ENCODE data around the gene PAIP2B. TPM values are rescaled to one million over a fixed set of nuclear protein-coding genes. Genes with fewer than 3 reads are reported as not detected.
A peak's percentile ranks its signal among the peaks of the same experiment; 100 is the strongest.
"Not testable (repeated sequence)": the region's sequence is repeated elsewhere in the genome, so short reads cannot be mapped to it uniquely, and the experiment has no call there.

The PAIP2B gene
- total RNA-seq, 2 donors from 2014 or later: 15.1 to 20.5 TPM

DNA sequence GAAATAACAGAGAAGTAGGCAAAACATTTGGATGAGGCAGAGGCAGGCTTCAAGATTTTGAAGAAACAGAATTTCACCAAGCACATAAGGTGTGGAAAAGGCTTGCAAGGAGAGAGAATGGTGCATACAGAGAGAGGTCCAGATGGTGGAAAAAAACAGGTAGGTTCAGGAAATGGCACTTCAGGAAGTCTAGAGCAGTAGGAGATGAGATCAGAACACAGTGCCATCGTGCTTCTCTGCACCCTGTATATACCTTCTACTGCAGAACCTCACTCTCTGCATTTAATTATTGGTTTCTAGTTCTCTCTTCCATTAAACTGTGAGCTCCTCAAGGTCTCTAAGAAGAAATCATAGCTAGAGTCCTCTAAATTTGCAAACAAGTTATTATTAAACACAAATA, 2.4 kb downstream of the PAIP2B start:
- ATAC-seq (no peak), DNase-seq (no peak)
- intact Hi-C loops (cut with DNase I): loop anchor here (1.0 to 10.0 kb wide), 2 partner anchors 50 to 108 kb away; no protein-coding TSS in a partner anchor

DNA sequence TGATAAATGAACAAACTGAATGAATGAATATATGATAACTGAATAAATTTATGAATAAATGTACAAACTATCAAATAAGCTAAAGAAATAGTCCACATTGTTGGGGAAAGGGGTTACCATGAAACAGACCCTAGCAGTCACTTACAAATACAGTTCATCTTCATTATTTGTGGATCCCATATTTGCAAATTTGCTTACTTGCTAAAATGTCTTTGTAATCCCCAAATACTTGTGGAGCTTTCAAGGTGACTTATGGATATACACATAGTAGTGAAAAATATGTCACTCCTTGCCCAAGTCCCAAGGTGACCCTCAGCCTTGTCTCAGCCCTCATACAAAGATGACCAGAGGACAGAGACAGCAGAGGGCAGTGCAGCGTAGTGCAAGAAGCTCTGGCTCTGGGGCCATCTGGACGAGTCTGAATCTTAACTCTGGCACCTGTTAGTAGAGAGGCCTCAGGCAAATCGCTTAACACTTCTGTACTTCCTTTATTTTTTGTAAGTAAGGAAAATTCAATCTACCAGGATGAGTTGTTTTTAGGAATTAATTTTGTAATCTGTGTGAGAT, 3.1 kb downstream of the PAIP2B start:
- DNase-seq (peak; percentile 63), ATAC-seq (peak in 1 of 2 donors; percentile 31)
- intact Hi-C loops (cut with DNase I): loop anchor here (1.0 to 10.0 kb wide), 2 partner anchors 51 to 108 kb away; no protein-coding TSS in a partner anchor

DNA sequence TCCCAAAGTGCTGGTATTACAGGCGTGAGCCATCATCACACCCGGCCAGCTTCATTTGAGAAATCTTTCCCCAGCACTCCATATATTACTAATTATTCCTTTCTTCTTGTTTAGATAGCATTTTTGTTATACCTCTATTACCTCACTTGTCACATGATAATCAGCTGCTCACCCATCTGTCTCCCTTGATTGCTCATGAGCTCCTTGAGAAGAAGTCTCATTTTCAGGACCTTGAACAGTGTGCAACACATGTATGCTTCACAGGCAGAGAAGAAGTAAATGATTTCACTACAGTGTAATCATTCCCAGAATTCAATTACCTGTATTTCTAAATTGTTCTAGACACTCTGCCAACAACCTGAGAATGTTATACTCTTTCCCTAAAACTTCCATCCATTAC, 6.2 kb downstream of the PAIP2B start:
- no peak for DNase-seq
- intact Hi-C loops (cut with DNase I): loop anchor here in 1 of 2 donors (10.0 kb wide), 1 partner anchor 54 kb away; no protein-coding TSS in a partner anchor
- no peak for ATAC-seq

DNA sequence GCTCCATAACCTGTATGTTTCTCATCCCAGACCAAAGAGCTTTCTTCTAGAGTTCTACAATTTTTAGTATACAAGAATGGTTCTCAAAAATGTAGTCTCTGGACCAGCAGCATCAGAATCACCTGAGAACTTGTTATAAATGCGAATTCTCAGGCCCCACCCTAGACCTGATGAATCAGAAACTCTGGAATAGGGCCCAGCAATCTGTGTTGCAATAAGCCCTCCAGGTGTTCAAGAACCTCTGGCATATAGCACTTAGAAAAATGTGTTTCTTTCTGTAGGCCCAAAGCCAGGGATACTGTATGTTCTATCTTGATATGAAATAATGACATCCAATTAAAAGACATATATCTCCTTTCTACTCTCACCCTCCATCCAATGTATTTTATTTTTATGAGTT, 10.4 kb downstream of the PAIP2B start:
- intact Hi-C loops (cut with DNase I): no loop called here
- no peak for DNase-seq
- ATAC-seq: no peak

DNA sequence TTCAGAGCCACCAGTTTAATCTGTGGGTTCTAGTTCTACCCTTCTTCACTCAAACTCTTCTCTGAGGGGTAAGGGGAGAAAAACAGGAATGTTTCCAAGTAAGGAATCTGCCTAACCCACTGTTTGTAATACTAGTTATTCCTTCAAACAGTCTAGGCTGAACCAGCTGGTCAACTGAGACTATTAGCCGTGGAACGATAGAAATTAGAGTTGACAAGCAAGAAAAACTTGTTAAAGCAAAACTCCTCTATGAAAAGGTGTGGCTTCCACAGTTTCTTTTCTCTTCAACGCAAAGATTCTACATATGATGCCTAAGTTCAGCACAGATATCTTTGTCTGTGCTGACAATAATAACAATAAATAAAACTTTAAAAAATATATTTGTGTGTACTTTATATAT, 11.5 kb downstream of the PAIP2B start:
- intact Hi-C loops (cut with DNase I): no loop called here
- ATAC-seq (no peak), DNase-seq (no peak)

DNA sequence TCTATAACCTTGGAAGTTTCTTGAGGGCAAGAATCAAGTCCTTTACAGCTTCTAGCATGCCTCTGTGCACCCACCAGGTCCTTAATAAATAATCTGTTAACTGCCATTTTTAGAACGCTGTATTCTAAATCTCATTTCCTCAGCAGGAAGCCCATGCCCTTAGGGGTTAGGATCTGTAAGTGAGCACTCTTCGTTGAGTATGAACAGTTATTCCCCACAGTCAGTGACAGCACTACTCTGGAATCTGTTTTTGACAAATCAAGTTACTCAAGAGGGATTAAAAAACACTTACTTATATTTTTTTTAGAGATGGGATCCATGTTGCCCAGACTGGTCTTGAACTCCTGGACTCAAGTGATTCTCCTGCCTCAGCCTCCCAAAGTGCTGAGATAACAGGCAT, 14.6 kb downstream of the PAIP2B start:
- DNase-seq (no peak), ATAC-seq (no peak)

DNA sequence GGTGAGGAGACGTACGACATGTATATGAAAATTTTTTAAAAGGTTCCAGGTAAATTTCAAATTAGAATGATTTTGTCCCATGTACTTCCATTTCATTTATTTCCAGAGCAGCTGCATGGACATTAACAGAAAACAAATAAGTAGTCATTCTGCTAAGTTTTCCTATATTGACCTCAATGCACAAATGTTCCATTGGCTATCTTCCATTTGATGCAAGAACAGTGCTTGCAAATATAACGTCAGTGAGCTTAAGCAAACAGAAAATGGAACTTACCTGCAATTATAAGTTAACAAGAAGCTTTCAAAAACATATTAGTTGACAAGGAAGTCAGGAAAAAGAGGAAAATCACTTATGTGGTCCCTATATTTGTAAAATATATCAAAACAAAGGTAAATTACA, 16.6 kb downstream of the PAIP2B start:
- ATAC-seq (no peak), DNase-seq (no peak)
- intact Hi-C loops (cut with DNase I): no loop called here

More for the DNA sequence above, 14.6 kb downstream of the PAIP2B start:
- intact Hi-C loops (cut with DNase I): no loop called here

DNA sequence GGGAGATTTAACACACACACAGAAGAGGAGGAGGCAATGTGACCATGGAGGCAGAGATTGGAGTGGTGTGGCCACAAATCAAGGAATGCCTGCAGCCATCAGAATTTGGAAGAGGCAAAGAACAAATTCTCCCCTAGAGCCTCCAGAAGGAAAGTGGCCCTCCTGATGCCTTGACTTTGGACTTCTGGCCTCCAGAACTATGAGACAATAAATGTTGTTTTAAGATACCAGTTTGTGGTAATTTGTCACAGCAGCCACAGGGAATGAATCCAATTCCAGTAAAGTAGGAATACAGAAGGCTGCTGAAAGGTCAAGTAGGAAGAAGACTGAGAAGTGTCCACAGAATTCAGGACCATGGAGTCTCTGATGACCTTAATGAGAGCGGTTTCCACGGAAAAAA, 18.1 kb downstream of the PAIP2B start:
- intact Hi-C loops (cut with DNase I): no loop called here
- no peak for ATAC-seq
- no peak for DNase-seq

DNA sequence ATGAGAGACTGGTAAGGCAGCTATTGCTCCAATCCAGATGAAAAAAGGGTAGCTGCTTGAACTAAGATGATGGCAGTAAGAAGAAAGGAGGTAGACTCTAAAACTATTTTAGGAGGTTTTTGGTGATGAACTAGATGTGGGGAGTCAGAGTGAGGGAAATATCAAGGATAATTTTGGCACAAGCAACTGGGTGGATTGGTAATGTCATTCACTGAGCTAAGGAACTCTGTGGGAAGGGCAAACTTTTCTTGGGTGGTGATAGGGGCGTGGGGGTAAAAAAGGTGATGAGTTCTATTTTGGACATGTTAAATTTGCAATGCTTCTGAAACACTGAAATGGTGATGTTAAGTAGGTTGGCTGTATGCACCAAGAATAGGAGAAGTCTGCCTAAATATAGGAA, 19.3 kb downstream of the PAIP2B start:
- no peak for ATAC-seq
- intact Hi-C loops (cut with DNase I): no loop called here

DNA sequence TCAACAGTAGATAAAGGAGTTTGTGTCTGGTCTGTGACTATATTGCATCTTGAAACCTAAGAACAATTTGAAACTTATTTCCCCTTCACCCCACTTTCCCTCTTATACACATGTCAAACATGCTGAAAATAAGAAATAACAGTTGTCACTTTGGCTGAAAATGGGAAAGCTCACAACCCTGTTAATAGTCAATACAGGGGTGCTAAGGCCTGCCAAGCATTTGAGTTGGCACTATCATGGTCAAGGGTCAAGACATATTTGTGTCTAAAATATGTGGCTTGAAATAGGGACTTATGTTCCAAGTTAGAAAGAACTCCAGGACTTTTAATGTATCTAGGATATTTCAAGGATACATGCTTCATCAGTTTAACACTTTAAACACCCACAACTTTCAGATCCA, 20.6 kb downstream of the PAIP2B start:
- intact Hi-C loops (cut with DNase I): no loop called here
- DNase-seq (no peak), ATAC-seq (no peak)

More for the DNA sequence above, 19.3 kb downstream of the PAIP2B start:
- DNase-seq: no peak

DNA sequence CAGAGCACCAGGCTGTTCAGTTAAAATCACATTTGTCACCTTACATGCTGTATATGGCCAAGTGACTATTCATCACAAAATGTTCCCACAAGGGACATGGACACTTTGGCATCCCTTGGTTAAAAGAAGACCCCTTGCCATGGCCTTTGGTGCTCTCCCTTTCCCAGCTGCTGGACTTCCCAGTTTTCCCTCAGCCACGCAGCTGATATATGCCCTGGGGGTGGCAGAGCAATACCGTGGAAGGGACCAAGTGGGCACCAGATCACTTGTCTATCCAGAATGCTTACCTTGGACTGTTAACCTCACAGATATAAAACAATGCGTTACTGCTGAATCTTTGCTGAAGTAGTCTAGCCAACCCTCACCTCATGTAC, 35.3 kb downstream of the PAIP2B start:
- intact Hi-C loops (cut with DNase I): no loop called here
- DNase-seq (no peak), ATAC-seq (no peak)

DNA sequence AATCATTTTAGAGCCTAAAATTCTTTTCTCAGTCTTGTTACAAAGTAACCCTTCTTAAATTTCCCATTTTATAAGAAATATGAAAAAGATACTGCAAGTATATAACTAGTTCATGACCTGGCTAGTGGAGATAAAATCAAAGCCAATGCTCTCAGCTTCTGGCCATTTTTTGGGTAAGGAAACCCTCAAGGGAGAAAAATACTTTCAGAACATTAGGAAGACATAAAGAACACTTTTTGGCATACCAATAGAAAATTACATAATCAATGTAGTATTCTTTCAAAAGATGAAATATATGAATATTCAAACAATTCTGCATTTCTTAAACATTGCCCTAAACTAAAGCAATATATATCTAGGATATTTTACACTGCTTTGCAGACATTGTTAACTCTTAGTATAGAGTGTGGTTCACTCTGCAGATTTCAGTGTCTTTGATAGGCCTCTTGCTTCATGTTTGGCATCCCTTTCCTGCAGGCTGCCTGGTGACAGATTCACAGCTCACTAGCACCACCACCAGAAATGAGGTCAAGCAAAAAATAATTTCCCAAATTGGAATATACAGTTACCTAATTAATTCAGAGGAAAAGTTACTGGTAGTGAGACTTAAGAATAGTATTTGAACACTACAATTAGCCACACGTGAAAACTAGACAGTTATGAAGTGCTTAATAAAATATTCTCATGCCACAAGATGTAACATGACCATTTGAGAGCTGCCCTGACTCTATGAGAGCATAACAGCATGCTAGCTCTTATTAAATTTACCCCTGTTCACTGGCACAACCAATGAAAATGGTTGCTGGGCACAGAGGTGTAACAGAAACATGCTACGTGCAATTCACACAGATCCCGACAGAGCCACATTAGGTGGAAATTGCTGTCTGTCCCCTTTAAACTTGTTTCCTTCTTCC, 36.0 kb downstream of the PAIP2B start:
- DNase-seq: no peak
- intact Hi-C loops (cut with DNase I): no loop called here
- ATAC-seq: peak in 1 of 2 donors; percentile 70

DNA sequence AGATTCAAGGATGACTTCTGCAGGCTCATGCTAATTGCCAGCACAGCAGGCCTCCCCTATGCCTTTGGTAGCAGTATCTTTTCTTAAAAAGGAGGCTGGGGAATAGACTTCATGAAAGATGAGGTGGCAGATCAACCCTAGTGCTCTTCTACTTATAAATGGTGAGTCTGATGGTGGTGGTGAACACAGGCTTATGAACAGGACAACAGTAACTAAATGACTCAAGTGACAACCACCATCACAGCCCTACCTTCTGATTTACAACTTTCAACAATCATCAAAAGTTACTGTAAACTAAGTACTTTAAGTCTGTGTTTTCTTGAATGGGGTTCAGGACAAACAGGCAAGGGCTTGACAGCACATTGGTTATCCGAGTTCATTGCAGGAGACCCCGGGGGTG, 39.3 kb downstream of the PAIP2B start:
- ATAC-seq (no peak), DNase-seq (no peak)
- intact Hi-C loops (cut with DNase I): no loop called here

DNA sequence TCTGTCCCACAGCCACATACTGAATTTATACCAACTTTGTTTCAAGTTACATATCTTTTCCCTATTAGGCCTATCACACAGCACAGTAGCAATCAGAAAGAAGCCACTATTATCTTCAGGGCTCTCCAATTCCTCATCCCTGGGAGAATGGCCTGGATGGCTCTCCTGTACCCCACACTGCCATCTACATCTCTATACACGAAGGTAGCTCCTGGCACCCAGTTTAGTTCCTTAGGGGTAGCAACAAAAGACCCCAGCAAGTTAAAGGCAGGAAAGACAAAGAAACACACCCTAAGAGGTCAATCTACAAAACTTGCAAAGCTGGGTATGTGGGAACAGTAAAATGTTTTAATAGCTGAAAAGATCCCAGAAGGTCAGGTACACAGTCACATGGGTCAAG, 39.9 kb downstream of the PAIP2B start:
- ATAC-seq: no peak
- intact Hi-C loops (cut with DNase I): no loop called here
- no peak for DNase-seq

DNA sequence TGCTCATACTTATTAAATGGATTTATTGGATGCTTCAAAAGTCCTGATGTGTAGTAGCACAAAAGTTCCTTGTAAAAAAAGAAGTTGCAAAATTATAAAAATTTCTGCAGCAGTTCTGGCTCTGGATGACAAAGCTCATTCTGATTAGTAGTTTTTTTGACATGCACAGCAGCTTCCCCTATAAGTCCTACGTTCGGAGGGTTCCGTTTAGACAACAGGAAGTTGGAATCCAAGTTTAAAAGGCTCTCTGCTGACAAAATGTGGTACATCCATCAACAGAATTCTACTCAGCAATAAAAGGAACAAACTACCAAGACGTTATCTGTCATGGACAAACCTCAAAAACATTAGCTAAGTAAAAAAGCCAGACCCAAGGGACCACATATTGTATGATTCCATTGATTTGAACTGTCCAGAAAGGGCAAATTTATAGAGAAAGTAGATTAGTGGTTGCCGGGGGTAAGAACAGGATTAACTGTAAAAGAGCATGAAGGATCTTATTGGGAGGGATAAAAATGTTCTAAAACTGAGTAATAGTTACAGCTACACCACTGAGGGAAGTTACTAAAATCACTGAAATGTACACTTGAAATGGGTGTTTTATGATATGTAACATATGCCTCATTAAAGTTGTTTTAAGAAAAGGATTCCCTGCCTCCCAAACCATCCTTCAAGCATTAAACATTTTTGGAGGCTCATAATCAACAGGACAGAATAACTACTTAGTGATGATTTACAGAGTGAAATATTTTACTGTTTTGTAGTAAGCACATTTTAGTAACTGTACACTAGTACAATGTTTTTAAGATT, 43.4 kb downstream of the PAIP2B start:
- intact Hi-C loops (cut with DNase I); DNase-seq: not testable (repeated sequence)
- peak in 1 of 2 donors; percentile 34 for ATAC-seq

DNA sequence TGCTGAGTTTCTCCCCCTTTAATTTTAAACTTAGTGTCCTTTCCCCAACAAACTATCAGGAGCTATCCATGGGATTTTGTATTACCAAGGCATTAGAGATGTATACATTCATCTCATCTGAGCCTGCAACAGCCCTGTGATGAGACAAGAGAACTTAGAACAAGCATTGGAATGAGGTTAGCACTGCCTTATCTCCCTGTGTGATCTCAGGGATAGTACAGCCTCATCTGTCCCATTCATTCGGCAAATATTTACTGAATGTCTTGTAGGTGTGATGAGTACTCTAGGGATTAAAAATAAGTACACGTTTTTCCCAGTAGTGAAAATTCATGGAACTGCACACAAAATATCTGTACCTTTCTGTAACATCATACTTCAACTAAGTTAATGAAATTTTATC, 45.6 kb downstream of the PAIP2B start:
- DNase-seq (no peak), ATAC-seq (no peak)
- intact Hi-C loops (cut with DNase I): no loop called here

DNA sequence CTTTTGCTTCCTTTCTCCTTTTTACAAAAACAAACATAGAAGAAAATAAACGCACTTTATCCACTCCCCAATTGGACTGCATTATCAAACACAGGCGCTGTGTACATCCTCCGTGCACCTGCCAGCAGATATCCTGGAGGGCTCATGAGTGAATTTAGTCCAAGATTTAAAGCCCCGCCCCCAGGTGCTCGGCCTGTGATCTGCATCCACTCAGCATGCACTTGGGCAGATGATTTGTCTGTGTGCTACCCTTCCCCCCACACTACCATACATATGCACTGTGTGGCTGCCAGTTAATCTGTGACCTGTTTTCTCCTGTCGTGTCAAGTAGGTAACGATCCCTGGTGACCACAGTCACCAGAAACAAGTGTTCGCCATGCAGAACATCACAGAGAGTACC, 48.1 kb downstream of the PAIP2B start:
- ATAC-seq; DNase-seq; intact Hi-C loops (cut with DNase I): not testable (repeated sequence)

DNA sequence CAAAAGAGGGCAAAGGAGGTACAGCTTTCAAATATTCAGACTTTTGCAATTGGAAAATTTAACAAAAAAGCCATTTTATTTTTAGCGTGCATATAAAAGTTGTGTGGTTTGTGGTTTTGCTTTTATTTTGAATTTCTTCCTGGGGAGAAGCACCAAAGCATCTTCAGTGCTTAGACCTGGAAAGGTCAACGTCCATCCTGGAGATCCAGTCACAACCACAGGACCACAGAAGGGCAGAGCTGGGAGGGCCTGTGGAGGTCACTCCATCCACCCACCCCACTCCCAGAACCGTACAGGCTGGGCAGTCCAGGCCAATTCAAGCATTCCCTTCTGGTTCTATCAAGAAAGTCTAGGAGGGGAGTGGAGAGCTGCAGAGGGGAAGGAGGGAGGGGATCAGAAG, 52.7 kb downstream of the PAIP2B start:
- DNase-seq (no peak), ATAC-seq (no peak)
- intact Hi-C loops (cut with DNase I): no loop called here

DNA sequence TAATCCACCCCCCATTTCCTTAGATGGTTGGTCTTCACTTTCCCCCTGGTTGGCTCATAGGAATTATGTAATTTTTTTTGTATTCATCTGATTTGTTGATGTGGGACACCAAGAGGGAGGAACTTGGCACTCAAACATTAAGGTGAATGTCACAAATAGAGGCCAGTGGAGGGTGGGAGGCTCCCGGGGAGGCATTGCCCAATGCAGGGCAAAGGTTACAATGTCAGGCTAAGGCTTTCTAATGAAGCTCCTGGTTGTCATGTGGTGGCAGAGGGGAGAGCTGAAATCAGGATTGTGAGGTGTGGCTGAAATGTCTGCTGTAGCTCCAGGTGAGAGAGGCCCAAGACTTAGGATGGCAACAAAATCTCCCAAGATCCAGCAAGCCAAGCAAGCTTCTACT, 53.8 kb downstream of the PAIP2B start:
- DNase-seq: no peak
- intact Hi-C loops (cut with DNase I): no loop called here
- ATAC-seq: no peak

DNA sequence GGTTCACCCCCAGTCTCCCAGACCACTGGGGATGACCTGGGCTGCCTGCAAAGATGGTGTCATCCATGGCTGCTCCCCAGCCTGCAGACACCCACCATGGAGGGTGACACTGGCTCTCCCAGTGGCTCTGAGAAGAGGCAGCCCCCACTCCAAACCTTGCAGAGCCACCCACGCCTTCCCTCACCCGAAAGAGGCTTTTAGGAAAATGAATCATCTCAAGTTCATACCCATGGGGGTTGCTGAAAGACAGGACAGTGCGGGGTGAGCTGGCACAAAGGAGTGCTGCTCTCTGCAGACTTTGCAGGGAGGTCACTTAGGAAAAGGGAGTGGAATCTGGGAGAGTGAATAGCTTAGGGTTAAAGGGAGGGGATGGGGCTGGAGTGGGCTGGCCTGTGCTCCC, 60.1 kb downstream of the PAIP2B start:
- ATAC-seq (no peak), DNase-seq (no peak)
- intact Hi-C loops (cut with DNase I): no loop called here
